Erythroblast (primary cell): Measurements from ENCODE around the gene ONECUT1.

ENCODE experiments used
- GATA1 ChIP-seq: IDR thresholded peaks from 2 replicates; pipeline ENCODE4 v1.6.1; 2011; ENCODE audit warnings: low read depth, mild to moderate bottlenecking, control low read depth, low read length, moderate library complexity
- POLR2A ChIP-seq: IDR thresholded peaks from 2 replicates; pipeline ENCODE4 v1.6.1; 2011; ENCODE audit warnings: mild to moderate bottlenecking, low read length

GRCh38 chr15:52791776-52792175 is 1.6 kb upstream of the ONECUT1 start:
- TF ChIP-seq POLR2A = no peak
- TF ChIP-seq GATA1 = no peak
